ENCODE data around the gene RHOJ.
"Not testable (repeated sequence)": the region's sequence is repeated elsewhere in the genome, so short reads cannot be mapped to it uniquely, and the experiment has no call there.

The RHOJ gene

GRCh38 chr14:63204407-63205043, at the start of gene RHOJ:
RHOJ (plus strand) TSS chr14:63204443; CDS start chr14:63204870, 427 bp downstream.
- no peak for DNase-seq (ENCODE audit: low read depth)

DNA sequence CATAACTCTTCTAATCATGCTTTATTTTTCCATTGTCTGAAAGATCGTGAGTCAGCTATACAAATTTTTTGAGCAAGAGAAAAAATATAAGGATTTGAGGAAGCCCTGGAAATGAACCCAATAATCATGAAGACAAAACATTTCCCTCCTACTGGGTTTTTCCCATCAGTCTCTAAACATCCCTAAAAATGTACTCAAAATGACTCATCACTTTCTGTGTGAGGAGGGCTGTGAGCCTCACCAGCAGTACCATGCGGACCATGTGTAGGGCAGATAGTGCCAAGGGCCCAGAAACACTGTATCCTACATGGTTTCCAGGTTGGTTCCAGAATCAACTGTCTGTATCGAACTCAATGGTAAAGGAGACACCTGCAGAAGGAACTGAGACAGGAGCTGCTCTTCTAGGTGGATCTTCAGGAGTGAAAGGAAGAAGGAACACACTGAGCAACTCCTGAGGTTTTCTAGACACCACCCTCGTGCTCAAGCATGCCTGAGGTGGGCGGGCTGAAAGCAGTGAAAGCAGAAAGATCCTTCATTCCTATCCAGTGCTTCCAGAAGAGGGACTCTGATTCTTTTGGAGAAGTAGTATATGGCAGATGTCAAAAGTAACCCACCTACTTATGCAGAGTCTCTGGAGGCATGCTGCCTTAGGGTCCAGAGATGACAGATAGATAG, 48.6 kb upstream of the RHOJ start:
- no peak for DNase-seq (ENCODE audit: low read depth)

DNA sequence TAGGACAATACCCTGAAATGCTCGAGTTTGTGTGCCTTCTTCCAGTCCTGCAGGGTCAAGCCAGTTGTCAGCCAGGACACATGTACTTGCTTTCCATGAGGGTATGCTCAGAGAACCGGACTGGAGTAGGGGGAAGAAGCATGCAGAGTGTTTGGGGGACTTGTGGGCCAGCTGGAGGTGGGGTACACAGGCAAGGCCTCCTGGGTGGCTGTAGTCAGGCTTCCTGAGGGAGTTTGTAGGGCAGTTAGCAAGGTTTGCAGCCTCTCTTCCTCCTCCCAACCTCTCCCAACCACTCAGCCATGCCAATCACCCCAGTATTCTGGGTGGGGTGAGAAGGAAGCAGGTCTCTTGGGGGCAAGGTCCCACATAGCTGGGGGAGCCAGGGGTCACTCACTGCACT, 47.0 kb upstream of the RHOJ start:
- DNase-seq (ENCODE audit: low read depth) = no peak

DNA sequence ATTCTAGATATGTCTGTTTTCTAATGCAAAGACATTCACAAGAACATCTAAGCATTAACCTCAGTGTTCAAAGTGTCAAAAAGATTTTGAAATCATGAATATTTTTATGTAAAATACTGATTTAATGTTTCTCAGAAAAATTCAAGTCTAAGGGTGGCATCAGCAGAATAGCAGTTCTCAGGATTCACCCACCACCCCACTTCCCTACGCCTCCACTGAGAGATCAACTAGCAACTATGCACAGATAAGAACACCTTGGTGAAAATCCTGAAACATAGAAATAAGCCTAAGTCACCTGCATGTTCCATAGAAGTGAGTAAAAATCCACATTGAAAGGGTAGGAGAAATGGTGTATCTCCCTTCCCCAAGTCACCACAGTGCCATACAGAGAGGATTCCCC, 40.9 kb upstream of the RHOJ start:
- no peak for DNase-seq (ENCODE audit: low read depth)

- DNase-seq (ENCODE audit: low read depth) = no peak
Observed at GRCh38 chr14:63164108-63164683, 40.0 kb upstream of the RHOJ start.

DNA sequence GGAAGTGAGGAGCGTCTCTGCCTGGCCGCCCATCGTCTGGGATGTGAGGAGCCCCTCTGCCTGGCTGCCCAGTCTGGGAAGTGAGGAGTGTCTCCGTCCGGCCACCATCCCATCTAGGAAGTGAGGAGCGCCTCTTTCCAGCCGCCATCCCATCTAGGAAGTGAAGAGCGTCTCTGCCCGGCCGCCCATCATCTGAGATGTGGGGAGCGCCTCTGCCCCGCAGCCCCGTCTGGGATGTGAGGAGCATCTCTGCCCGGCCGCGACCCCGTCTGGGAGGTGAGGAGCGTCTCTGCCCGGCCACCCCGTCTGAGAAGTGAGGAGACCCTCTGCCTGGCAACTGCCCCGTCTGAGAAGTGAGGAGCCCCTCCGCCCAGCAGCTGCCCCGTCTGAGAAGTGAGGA, 39.0 kb upstream of the RHOJ start:
- DNase-seq (ENCODE audit: low read depth) = not testable (repeated sequence)

GRCh38 chr14:63167044-63167443, 37.2 kb upstream of the RHOJ start:
- no peak for DNase-seq (ENCODE audit: low read depth)

DNA sequence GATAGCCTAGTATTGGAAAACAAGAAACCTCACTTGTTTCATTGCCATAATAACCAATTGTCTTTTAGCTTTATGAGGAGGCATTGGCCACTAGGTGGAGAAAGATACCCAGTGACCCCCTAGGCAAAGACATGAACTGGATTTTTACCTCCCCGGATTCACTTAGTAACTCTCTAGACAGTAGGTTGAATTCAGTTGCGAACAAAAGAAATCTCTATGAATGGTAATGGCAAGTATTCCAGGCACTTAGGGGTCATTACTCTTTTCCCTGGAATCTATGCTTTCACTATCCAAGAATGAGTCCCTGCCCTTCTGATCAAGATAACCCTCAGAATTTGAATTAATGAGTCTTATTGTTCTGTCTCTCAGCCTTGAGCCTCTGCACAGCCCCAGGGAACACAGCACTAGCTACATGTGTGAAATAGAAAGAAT, 29.5 kb upstream of the RHOJ start:
- DNase-seq (ENCODE audit: low read depth) = no peak

- no peak for DNase-seq (ENCODE audit: low read depth)
Observed at GRCh38 chr14:63175531-63175930, 28.7 kb upstream of the RHOJ start.

GRCh38 chr14:63178912-63179311, 25.3 kb upstream of the RHOJ start:
- no peak for DNase-seq (ENCODE audit: low read depth)

DNA sequence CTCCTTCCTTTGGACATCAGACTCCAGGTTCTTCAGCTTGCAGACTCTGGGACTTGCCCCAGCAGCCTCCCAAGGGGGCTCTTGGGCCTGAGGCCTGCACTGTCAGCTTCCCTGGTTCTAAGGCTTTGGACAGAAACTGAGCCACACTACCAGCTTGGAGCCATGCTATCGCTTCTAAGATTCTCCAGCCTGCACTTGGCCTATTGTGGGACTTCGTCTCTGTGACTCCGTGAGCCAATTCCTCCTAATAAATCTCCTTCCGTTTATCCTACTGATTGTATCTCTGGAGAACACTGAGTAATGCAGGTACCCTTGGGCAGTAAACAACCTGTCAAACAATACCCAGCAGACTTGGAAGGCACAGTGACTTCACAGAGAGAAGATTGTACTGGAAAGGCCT, 24.9 kb upstream of the RHOJ start:
- no peak for DNase-seq (ENCODE audit: low read depth)

DNA sequence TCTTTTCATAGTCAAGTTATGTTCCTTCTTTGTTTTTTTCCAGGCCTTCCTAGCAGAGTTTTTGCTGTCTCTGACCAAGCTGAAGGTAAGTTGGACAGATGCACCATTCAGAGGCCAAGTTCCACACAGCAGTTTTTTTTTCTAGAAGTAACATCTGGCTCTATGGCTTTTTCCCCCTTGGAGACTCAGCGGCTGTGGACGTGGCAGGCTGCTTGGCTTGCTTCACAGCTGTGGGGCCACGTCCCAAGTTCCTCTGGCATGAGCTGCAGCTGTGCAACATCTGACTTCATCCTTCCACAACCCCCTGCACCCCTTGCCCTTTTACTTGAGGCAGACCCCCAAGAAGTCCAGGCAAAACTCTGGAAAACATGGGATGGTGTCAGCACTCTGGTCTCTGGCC, 24.2 kb upstream of the RHOJ start:
- no peak for DNase-seq (ENCODE audit: low read depth)

DNA sequence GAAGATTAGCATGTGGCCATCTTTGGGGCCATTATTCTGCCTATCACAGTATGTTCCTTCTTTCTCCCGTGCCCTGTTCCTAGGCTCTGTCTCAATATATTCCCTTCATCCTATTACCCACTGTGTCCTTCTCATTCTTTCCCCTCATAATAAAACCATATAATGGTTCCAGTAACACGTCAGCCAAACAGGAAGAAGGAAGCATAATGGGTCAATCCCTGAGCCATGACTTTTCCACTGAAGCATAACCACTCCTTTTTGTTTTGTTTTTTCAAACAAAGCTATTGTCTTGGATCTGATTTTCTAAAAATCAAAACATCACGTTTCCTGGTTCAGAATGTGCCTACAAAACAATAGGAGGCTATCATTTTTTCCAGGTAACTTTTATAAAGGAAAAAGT, 21.3 kb upstream of the RHOJ start:
- no peak for DNase-seq (ENCODE audit: low read depth)

DNA sequence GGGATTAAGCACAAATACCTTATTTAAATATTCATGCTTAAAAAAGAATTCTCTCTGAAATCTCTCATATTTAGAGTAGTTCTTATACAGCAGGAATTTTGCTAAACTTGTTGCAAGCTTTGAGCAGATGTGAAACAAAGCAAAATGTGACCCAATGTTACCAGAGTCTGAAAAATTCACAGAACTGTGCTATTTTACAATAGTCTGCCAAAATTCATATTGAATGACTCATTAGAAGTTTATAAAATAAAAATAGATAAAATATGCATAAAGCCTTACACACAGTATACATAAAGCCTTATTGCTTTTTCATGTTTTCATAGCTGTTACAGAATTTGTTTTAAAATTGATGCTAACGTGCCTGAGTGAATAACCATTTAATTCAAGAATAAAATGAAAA, 17.8 kb upstream of the RHOJ start:
- DNase-seq (ENCODE audit: low read depth) = no peak

DNA sequence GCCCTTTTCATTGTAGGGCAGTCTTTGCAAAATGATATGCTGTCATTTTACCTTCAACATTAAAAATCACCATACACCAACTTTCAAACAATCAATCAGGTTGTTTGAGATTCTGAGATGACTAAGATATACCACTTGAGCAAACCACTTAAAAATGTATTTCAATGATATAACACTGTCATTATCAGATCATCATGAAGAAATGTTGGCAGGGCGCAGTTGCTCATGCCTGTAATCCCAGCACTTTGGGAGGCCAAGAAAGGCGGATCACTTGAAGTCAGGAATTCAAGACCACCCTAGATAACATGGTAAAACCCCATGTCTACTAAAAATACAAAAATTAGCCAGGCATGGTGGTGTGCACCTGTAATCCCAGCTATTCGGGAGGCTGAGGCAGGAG, 13.0 kb upstream of the RHOJ start:
- no peak for DNase-seq (ENCODE audit: low read depth)

DNA sequence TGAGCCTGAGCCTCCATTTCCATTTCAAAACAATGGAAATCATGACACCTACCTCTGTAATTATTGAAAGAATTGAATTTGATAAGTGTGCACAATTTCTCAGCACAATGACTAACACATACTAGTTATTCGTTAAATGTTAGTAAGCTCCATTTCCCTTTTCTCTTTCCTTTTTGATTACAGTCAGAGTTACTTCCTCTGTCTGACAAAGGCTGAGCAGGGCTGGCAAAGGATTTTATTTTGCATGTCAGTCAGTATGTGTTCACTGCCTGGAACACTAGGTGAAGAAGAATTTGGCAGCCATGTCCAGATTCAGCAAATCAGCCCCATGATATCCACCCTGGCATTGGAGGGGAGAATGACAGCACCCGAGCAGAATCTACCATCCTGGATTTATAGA, 12.2 kb upstream of the RHOJ start:
- DNase-seq (ENCODE audit: low read depth) = no peak

- DNase-seq (ENCODE audit: low read depth) = no peak
Observed at GRCh38 chr14:63193236-63193635, 11.0 kb upstream of the RHOJ start.

- DNase-seq (ENCODE audit: low read depth) = no peak
Observed at GRCh38 chr14:63200035-63200740, 4.1 kb upstream of the RHOJ start.

GRCh38 chr14:63200767-63201166, 3.5 kb upstream of the RHOJ start:
- DNase-seq (ENCODE audit: low read depth) = no peak

DNA sequence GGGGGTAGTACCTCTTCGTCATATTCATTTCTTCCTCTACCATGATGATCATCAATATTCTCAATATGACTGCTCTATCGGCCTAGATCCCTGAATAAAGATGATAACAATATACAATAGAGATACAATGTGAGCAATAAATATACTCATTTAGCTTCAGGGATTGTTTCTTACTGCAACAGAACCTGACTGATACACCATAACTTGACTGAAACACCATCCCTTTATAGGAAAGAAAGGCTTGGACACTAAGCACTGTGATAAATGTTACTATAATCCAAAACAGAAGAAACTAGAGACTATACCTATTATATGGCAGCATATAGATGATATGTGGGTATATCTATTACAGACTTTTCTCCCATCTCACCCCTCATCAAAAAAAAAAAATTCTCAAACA, 1.2 kb upstream of the RHOJ start:
- DNase-seq (ENCODE audit: low read depth) = no peak

- DNase-seq (ENCODE audit: low read depth) = no peak
Observed at GRCh38 chr14:63203618-63204406, 431 bp upstream of the RHOJ start.

DNA sequence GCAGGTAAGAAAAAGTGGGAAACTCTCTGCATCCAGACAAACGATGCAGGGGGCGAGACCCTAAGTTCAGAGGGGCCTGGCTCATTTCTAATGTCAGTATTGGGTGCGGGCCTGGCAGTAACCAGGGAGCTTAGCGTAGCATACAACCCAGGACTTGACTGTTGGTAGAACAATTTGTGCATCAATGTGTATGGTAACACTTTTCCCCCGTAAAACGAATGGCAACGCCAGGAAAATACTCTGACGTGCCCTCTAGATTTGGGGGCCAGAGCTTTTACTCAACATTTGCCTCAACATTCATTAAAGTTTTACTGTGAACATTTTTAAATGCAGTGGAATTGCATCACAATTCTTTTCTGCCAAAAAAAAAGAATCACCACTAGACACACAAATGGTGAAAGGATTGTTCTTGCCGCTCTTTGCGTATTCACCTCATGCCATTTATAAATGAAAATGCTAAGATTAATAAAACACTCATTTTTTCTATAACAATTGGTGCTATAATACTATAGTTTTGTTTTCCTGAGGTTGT, 867 bp downstream of the RHOJ start:
- DNase-seq (ENCODE audit: low read depth) = no peak

Measured in activated T-cell treated with anti-CD3 and anti-CD28 coated beads for 48 hours (primary cell).